Cardiac septum (tissue), 1 donor: ENCODE measurements around the gene KRT72. TPM values are rescaled to one million over a fixed set of nuclear protein-coding genes. Genes with fewer than 3 reads are reported as not detected.
A peak's percentile ranks its signal among the peaks of the same experiment; 100 is the strongest.

Experiments
- DNase-seq: peaks from one replicate; pipeline ENCODE4 v3.0.0-alpha.2; 2020; ENCODE audit warnings: low spot score
- intact Hi-C: fragments of 100-400 bp; cut with DNase I; formaldehyde crosslinking; loops from one replicate; pipeline ENCODE4 v1.14.0; 2022
- long read RNA-seq: library from polyadenylated mRNA; unstranded; transcript quantifications from one replicate; pipeline ENCODE4 v2.0.0, GENCODE V29; 2021
- total RNA-seq: library from RNA; stranded (reverse); fragmentation: NEBNext Ultra II Directional; extraction: Animal tissue kit (Norgen Biotek cat#: 25700); gene quantifications from one replicate; pipeline ENCODE4 v1.2.1, GENCODE V29; 2021
- donor health status: DM: no; HTN: no; CAD: no.

Gene KRT72
- not detected for total RNA-seq
- long read RNA-seq, result 0 reads

DNA sequence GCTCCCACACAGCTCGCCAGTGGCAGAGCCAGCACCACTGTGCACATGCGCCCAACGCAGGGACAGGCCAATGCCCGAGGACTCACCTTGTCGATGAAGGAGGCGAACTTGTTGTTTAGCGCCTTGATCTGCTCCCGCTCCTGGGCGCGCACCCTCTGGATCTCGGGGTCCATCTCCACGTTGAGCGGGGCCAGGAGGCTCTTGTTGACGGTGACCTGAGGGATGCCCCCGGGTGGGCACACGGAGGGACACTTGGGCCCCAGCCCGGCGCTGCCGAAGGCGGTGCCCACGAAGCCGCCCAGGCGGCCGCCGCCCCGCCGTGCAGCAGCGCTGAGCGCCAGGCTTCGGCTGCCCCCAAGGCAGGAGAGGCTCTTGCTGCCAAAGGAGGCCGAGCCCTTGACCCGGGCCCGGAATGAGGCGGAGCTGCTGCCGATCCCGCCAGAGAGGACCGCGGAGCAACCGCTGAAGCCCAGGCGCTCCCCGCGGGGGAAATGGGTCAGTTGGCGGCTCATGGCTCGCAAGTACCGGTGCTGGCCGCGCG is at the start of gene KRT72:
TSS of gene KRT72 (minus strand) at position 523 of the 541 bp plus-strand sequence. CDS start at position 512, 11 bp downstream.
- peak; percentile 69 for DNase-seq

GRCh38 chr12:52650520-52651081 is 49.3 kb upstream of the KRT72 start:
- intact Hi-C loops, result no loop called here
- no peak for DNase-seq

More for the DNA sequence above, at the start of gene KRT72:
- intact Hi-C loops, result no loop called here

GRCh38 chr12:52649066-52649465 is 47.8 kb upstream of the KRT72 start:
- no peak for DNase-seq

DNA sequence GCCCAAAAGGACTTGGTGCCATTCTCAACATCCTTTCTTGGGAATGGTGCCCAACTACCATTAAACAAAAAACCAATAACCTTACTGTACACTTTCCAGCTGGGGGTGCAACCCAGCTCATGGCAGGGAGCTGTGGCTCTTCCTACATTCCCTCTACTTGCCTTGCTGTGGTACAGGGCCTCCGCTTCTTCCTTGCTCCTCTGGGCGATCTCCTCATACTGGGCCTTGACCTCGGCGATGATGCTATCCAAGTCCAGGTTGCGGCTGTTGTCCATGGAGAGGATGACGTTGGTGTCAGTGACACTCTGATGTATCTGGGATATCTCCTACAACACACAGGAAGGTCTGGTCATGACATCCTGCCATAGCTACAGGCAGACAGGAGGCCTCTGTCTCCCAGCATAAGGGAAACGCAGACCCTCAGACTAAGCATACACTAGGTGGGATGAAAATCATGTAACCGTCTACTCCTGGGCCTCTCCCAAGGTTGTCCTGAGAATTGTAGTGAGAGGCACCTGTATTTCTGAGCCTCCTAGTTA is 46.8 kb upstream of the KRT72 start:
- DNase-seq, result no peak
- intact Hi-C loops, result no loop called here

More at GRCh38 chr12:52649066-52649465, 47.8 kb upstream of the KRT72 start:
- intact Hi-C loops, result no loop called here

DNA sequence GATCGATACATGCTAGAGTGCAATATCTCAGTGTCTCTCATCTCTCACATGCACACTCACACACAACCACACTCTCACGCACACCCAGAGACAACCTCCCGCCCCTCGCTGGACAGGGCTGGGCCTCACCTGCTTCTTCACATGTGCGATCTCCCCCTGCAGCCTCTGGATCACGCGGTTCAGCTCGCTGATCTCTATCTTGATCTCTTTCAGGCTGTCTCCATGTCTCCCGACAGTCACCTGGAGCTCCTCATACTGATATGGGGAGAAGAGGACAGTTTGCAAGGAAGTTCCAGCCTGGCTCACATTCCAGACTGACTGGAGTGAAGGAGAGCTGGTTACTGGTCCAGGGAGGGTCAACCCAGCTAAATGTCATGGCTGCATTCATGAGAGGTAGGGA is 46.3 kb upstream of the KRT72 start:
- no peak for DNase-seq
- intact Hi-C loops, result no loop called here

GRCh38 chr12:52646613-52647012 is 45.4 kb upstream of the KRT72 start:
- intact Hi-C loops, result no loop called here
- peak; percentile 63 for DNase-seq

- peak; percentile 59 for DNase-seq
- intact Hi-C loops, result no loop called here
Measured at GRCh38 chr12:52645982-52646381, 44.7 kb upstream of the KRT72 start.

DNA sequence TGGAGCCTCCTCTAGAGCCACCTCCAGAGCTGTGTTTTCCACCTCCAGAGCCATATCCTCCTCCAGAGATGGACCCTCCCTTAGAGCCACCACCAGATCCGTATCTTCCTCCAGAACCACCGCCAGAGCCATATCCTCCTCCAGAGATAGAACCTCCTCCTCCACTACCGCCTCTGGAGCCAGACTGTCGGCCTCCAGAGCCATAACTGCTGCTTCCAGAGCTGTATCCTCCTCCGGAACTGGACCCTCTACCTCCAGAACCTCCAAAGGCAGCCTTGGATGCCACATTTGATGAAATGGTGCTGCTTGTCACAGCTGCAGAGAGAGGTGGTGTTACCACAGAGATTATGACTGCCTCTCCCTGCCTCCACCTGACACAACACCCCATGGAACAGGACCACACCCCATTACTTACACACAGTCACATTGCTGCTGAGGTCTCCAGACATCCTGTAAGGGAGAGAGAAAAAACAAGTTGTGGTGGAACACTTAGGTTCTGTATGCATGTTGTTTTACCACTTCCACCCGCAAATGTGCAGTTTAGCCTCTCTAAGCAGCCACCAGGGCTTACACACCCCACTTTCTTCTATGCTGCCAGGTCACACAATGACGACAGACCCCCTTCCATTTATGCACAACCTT is 44.0 kb upstream of the KRT72 start:
- intact Hi-C loops, result no loop called here

DNA sequence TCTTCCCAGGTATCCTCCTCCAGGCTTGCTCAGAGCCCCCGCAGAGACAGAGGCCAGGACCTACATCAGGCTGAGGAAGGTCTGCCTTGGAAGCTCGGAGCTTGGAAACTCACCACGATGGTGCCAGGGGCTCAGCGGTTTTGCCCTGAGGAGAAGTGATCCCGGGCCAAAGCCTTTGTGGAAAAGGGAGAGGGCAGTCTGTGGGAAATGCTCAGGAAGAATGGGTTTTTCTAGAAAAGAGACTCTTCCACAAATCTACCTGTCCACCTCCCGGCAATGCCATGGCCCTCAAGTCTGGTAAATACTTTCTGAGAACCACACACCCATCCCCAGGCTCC is 42.8 kb upstream of the KRT72 start:
- no peak for DNase-seq
- intact Hi-C loops, result no loop called here

More for the DNA sequence above, 44.0 kb upstream of the KRT72 start:
- DNase-seq, result no peak

DNA sequence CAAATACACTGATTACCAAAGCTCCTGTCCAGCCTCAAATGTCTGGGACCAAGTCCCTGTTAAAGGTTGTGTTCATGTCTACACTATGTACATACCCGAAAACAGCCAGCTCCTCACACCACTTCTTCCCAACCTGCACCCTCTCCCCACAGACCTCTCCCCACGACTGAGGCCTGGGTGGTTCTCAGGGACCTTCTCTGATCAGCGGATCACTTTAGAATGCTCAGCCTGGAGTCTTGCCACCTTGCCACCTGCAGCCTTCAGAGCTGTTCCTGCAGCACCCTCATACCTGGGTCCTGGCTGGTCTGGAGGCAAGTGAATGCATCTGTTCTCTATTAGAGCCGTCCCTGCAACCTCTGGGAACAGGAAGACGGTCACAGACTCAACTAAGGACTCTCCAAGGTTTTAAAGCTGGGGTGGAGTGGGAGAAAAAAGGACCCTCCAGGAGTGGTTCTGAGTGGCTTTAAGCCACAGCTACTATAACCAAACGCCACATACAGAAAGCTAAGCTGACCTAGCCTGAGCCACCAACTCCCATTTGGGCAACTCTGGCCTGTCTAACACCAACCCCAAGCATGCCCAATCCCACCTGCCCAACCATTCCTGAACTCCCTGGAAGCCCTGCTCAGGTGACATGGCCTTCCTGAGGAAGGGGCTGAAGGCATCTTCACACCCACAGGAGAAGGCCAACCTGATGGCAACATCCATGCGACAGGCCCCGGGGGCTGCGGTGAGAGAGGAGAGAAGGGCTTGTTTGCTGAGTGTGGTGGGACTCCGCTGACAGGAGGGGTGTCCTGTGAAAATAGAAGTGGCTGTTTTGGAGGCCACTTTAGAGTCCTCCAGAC is 42.2 kb upstream of the KRT72 start:
- intact Hi-C loops, result no loop called here
- DNase-seq, result no peak

DNA sequence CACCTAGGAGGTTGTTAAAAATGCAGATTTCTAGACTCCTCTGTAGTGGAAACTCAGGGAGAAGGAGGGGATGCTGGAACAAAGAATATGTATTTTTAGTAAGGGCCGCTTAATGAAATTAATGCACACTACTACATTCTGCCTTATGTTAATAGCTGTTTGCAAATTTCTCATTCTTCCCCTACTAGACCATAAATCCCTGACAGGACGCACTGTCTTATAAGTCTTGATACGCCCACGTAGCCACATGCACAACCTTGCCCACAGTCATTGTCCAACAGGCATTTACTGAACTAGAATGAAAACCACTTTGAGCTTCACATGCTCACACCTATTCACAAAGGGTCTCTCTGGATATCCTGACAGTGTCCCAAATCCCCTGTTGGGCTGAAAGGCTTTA is 40.2 kb upstream of the KRT72 start:
- DNase-seq, result no peak
- intact Hi-C loops, result no loop called here

DNA sequence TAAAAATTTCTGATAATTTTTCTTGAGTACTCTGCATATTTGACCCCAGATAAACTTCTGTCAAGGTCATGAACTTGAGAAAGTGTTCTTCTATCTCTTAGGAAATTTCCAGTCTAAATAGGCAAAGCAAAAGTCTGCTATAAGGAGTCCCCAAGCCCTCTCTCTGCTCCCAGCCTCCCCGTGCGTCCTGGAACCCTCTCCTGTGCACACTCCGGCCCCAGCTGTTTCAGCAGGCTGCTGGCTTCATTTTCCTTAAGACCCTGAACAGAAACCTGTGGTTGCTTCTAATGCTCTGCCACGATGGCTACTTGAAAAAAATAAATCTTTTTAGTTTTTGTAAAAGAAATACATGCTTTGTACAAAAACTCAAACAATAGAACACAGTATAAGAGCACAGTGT is 36.0 kb upstream of the KRT72 start:
- no peak for DNase-seq

GRCh38 chr12:52636592-52637258 is 35.5 kb upstream of the KRT72 start:
- intact Hi-C loops, result no loop called here
- no peak for DNase-seq

More for the DNA sequence above, 36.0 kb upstream of the KRT72 start:
- intact Hi-C loops, result no loop called here

- intact Hi-C loops, result no loop called here
- peak; percentile 15 for DNase-seq
Measured at GRCh38 chr12:52636189-52636588, 34.9 kb upstream of the KRT72 start.

DNA sequence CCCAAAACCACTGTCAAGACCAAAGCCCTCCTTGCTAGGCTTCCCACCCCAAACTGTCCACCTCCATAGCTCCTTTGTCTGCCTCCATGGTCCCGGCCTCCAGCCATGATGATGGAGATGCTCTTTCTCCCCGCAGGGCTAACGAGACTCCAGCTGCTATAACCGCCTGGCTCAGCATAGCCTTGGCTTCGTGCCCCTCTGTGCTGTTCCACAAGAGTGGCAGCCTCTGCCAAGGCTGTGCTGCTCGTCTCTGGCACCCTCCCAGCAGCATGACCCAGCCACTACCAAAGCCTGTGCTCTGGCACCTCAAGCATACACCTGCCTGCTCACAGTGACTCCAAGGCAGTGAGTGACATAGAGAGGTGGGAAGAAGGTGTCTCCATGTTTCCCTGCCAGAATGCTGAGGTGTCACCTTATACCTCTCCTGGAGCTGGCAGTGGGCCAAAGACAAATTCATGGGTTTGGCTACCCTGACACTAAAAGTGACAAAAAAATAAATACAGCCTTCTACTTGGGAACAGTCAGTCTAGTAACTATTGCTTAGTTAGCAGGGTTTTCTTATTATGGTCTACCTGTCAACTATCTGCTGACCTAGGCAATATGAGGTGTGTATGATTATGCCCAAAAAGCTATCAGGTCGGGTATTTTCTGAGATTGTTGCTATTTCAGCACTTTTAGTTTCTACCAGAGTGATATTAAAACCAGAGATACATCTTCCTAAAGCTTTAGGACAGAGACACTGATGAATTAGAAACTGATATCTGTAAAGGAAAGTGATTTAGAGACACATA is 33.2 kb upstream of the KRT72 start:
- intact Hi-C loops, result no loop called here
- peak; percentile 86 for DNase-seq

DNA sequence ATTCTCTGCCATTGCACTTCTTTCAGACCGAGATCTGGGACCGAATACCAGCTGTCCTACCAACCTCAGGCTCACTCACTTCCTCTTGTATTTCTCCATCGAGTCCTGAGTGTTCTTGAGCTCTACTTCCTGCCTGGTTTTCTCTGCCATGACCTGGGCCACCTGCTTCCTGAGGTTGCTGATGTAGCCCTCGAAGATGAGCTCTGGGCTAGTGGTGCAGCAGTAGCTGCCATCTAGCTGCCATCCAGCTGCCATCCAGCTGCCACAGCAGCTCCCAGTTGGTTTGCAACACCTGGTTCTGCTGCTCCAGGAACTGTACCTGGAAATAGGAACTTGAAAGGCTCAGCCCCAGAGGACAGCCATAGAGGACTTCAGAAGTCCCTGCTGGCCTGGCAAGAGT is 32.1 kb upstream of the KRT72 start:
- peak; percentile 59 for DNase-seq
- intact Hi-C loops, result no loop called here

GRCh38 chr12:52632656-52633055 is 31.4 kb upstream of the KRT72 start:
- intact Hi-C loops, result no loop called here
- DNase-seq, result peak; percentile 6

DNA sequence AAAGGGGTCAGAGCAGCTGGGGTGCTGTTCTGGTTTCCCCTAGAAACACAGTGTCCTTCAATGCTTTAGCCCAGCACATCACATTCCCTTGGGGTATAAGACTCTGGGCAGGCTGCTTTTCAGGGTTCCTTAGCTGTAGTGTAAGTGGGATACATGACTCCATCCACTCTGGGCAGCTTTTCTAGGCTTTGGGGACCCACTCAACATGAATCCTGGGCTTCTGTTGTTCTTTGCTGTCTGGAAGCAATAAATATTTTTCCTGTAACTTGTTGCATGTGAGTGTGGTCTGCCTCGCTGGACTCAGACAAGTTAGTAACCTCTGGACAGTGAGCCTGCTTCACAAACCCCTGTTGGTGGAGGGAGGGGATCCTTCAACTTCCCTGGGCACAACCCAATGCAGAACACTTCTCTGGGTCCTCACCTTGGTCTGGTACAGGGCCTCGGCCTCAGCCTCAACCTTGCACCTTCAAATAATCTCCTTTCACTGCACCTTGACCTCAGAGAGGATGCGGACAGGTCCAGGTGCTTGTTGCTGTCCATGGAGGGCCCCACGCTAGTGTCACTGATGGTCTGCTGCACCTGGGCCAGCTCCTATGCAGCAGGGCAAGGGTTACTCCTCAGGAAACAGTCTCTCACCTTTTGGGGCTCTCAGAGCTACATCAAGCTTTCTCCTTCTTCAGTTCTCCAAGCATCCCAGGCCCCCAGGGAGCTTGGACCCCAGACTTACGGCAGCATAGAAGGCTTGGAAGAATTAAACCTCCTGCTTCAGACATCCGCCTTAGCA is 30.6 kb upstream of the KRT72 start:
- DNase-seq, result peak; percentile 14
- intact Hi-C loops, result no loop called here
